GOT3 (cell line): Measurements from ENCODE around the gene OSBPL2.

Source experiments
- DNase-seq: peaks from one replicate; lab custom pipeline; 2025; ENCODE audit warnings: mixed read lengths; lab: John Stamatoyannopoulos, UW

Gene OSBPL2

GRCh38 chr20:62258499-62259293 lies 20.4 kb downstream of the OSBPL2 start:
- DNase-seq: no peak

- no peak for DNase-seq
Measured at GRCh38 chr20:62259294-62259565, 20.9 kb downstream of the OSBPL2 start.

- no peak for DNase-seq
Measured at GRCh38 chr20:62262064-62262463, 23.7 kb downstream of the OSBPL2 start.

GRCh38 chr20:62263396-62263795 lies 25.1 kb downstream of the OSBPL2 start:
- no peak for DNase-seq

- no peak for DNase-seq
Measured at GRCh38 chr20:62265365-62265764, 27.0 kb downstream of the OSBPL2 start.

GRCh38 chr20:62266340-62266739 lies 28.0 kb downstream of the OSBPL2 start:
- DNase-seq: no peak

- DNase-seq: no peak
Measured at GRCh38 chr20:62266851-62267250, 28.5 kb downstream of the OSBPL2 start.

GRCh38 chr20:62267543-62267942 lies 29.2 kb downstream of the OSBPL2 start:
- DNase-seq: no peak

- no peak for DNase-seq
Measured at GRCh38 chr20:62268228-62268900, 30.0 kb downstream of the OSBPL2 start.

GRCh38 chr20:62269378-62269777 lies 31.1 kb downstream of the OSBPL2 start:
- DNase-seq: no peak

- no peak for DNase-seq
Measured at GRCh38 chr20:62269871-62270270, 31.6 kb downstream of the OSBPL2 start.

- no peak for DNase-seq
Measured at GRCh38 chr20:62272200-62272599, 33.9 kb downstream of the OSBPL2 start.

GRCh38 chr20:62273416-62273815 lies 35.1 kb downstream of the OSBPL2 start:
- DNase-seq: no peak

- no peak for DNase-seq
Measured at GRCh38 chr20:62274332-62274950, 36.1 kb downstream of the OSBPL2 start.

- DNase-seq: no peak
Measured at GRCh38 chr20:62275219-62275618, 36.9 kb downstream of the OSBPL2 start.

GRCh38 chr20:62276439-62276838 lies 38.1 kb downstream of the OSBPL2 start:
- DNase-seq: no peak

GRCh38 chr20:62277253-62277652 lies 38.9 kb downstream of the OSBPL2 start:
- DNase-seq: no peak

GRCh38 chr20:62280303-62280702 lies 42.0 kb downstream of the OSBPL2 start:
- no peak for DNase-seq

GRCh38 chr20:62281161-62281933 lies 43.0 kb downstream of the OSBPL2 start:
- DNase-seq: no peak

GRCh38 chr20:62282103-62282502 lies 43.8 kb downstream of the OSBPL2 start:
- no peak for DNase-seq

GRCh38 chr20:62282877-62283503 lies 44.7 kb downstream of the OSBPL2 start:
- no peak for DNase-seq

GRCh38 chr20:62284448-62284847 lies 46.1 kb downstream of the OSBPL2 start:
- no peak for DNase-seq
